Measurements from ENCODE around the gene GIPC1. TPM values are rescaled to one million over a fixed set of nuclear protein-coding genes. Genes with fewer than 3 reads are reported as not detected.

The GIPC1 gene
- total and polyA plus RNA-seq, 9 of the 15 experiments (the other 6 are each of a cell fraction or from before 2014, with no cell fraction given): 0.49 to 54.7 (median 24.8) TPM

- TF ChIP-seq PHF8 (IDR thresholded peaks at IDR 0.05; ENCODE audit: borderline replicate concordance, low read length) (no peak), CTBP1 (IDR thresholded peaks at IDR 0.05; ENCODE audit: borderline replicate concordance) (0 out of 2 replicates have a peak, but pooled peaks have one; percentile 40), TEAD1 (CRISPR knock-in tag; IDR thresholded peaks at IDR 0.05) (0 out of 4 replicates have a peak, but pooled peaks of 1 of the 2 experiments have one; percentile 50), HNRNPK (IDR thresholded peaks at IDR 0.05; ENCODE audit: low read depth, low read length, poor library complexity, severe bottlenecking) (no peak), SAP30 (IDR thresholded peaks at IDR 0.05; ENCODE audit: borderline replicate concordance, insufficient read depth, low read depth, low read length, poor library complexity, severe bottlenecking) (peak; percentile 43), POLR2G (IDR thresholded peaks at IDR 0.05; ENCODE audit: low read depth, low read length) (peak; percentile 42; the same call in 1 of the 2 replicates), BHLHE40 (IDR thresholded peaks at IDR 0.05; ENCODE audit: low read length) (peak; percentile 91), RB1 (IDR thresholded peaks at IDR 0.05; ENCODE audit: low read depth) (0 out of 2 replicates have a peak, but pooled peaks have one; percentile 11), ZEB2 (IDR thresholded peaks at IDR 0.05) (peak; percentile 51; the same call in 1 of the 2 replicates)
- TF ChIP-seq, protein P1, sequence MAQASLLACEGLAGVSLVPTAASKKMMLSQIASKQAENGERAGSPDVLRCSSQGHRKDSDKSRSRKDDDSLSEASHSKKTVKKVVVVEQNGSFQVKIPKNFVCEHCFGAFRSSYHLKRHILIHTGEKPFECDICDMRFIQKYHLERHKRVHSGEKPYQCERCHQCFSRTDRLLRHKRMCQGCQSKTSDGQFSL (CRISPR knock-in tag; IDR thresholded peaks at IDR 0.05): no peak
- TF ChIP-seq, protein P1 (tag; IDR thresholded peaks at IDR 0.05): no peak
- TF ChIP-seq, protein P2, sequence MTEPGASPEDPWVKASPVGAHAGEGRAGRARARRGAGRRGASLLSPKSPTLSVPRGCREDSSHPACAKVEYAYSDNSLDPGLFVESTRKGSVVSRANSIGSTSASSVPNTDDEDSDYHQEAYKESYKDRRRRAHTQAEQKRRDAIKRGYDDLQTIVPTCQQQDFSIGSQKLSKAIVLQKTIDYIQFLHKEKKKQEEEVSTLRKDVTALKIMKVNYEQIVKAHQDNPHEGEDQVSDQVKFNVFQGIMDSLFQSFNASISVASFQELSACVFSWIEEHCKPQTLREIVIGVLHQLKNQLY (CRISPR knock-in tag; conservative IDR thresholded peaks at IDR 0.05): no peak
- TF ChIP-seq, protein P3, sequence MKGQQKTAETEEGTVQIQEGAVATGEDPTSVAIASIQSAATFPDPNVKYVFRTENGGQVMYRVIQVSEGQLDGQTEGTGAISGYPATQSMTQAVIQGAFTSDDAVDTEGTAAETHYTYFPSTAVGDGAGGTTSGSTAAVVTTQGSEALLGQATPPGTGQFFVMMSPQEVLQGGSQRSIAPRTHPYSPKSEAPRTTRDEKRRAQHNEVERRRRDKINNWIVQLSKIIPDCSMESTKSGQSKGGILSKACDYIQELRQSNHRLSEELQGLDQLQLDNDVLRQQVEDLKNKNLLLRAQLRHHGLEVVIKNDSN (CRISPR knock-in tag; IDR thresholded peaks at IDR 0.05): peak; percentile 30
- TF ChIP-seq, protein P4, sequence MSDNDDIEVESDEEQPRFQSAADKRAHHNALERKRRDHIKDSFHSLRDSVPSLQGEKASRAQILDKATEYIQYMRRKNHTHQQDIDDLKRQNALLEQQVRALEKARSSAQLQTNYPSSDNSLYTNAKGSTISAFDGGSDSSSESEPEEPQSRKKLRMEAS (CRISPR knock-in tag; IDR thresholded peaks at IDR 0.05): 0 out of 2 replicates have a peak, but pooled peaks have one; percentile 8
These were observed 62.1 kb downstream of the GIPC1 start (continued) for GRCh38 chr19:14433554-14434501.

All from K562 (cell line).